GM19397 (cell line): ENCODE measurements around the gene RAB11FIP4.
"Not testable (repeated sequence)": the region's sequence is repeated elsewhere in the genome, so short reads cannot be mapped to it uniquely, and the experiment has no call there.

Experiments used
- ATAC-seq: cut with Tn5 transposase; IDR thresholded peaks from one replicate; pipeline ENCODE4 v1.9.1; 2021; ENCODE audit warnings: mild to moderate bottlenecking, moderate library complexity; ENCODE audit not compliant: unreplicated experiment

The RAB11FIP4 gene

GRCh38 chr17:31431852-31432658, 40.6 kb downstream of the RAB11FIP4 start:
- no peak for ATAC-seq

DNA sequence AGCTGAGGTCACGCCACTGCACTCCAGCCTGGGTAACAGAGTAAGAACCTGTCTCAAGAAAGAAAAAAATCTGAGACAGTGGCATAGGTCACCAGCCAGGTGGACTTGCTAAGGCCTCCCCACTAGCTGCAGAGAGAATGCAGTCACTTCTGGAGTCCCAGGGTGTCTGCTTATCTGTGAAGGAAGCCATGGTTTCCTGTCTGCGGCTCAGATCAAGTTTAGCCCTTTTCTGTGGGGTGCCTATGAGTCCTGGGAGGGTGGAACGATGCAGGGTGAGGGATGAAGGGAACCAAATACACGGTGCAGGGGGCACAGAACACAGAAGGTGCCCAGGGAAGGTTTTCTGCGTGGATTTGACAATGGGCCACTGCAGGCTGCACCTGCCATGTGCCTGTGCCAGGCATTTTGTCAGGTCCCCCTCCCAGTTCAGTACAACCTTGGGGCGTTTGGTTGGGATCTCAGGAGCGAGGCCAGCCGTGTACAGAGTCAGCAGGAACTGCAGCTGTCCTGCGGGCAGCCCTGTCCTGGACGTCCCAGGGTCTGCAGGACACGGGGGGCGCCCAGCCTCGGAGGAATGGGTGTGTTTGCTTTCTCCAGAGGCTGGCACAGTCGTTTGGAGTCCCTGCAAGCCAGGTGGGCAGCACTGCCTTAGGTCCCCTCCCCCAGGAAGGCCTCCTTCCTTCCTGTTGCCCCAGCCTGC, 41.8 kb downstream of the RAB11FIP4 start:
- no peak for ATAC-seq

- no peak for ATAC-seq
These were observed 42.6 kb downstream of the RAB11FIP4 start for GRCh38 chr17:31433811-31434726.

- no peak for ATAC-seq
These were observed 43.2 kb downstream of the RAB11FIP4 start for GRCh38 chr17:31434727-31435050.

GRCh38 chr17:31435581-31435980, 44.1 kb downstream of the RAB11FIP4 start:
- no peak for ATAC-seq

DNA sequence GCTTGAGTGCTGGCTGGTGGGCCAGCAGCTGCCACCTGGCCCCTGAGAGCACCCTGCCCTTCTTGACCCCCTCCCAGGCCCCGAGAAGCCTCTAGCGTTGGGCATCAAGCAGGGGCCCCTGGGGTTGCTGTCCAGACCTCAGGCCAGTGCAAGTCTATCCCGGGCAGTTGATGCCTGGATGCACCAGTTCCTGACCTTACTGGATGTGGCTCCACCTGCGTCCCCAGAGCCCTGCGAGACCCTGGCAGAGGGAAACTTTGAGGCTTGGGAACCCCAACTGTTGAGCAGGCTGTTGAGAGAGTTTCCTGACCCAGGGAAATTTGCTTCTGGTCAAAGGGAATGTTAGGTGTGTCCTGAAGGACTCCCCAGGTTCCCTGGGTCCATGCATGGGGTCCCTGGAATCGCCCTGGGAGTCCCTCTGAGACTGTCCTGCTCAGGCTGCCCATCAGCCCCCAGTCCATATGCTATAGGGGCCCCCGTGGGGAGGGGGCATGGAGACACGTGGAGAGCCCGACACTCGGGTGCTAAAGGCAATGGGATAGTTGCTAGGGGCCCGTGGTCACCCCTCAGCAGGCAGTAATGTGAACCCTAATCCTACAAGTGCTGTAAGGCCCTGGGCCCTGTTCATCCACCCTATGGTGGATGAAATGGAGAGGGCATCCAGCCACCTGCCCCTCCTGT, 46.4 kb downstream of the RAB11FIP4 start:
- no peak for ATAC-seq

DNA sequence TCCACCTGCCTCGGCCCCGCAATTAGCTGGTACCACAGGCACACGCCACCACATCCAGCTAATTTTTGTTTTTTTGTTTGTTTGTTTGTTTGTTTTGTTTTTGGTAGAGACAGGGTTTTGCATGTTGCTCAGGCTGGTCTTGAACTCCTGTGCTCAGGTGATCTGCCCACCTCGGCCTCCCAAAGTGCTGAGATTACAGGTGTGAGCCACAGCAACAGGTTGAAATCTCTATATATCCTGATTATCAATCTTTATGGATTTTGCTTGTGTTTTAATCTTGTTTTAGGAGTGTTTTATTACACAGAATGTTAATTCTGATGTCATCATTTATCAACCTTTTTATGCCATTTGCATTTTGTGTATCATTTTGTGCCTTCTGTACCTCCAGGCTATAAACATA, 48.2 kb downstream of the RAB11FIP4 start:
- no peak for ATAC-seq

DNA sequence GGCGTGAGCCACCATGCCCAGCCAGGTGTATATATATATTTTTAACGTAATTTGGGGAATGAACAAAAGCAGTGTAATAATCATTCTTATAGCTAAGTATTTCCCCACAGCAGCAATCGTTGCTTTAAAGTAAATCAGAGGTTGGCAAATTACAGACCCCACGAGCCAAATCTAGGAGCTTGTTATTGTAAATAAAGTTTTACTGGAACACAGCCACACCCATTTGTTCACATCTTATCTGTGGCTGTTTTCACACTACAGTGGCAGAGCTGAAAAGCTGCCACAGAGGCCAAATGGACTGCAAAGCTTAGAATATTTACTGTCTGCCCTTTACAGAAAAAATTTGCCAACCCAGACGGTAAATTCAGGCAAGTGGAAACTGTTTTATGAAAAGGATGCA, 50.8 kb downstream of the RAB11FIP4 start:
- ATAC-seq, result no peak

DNA sequence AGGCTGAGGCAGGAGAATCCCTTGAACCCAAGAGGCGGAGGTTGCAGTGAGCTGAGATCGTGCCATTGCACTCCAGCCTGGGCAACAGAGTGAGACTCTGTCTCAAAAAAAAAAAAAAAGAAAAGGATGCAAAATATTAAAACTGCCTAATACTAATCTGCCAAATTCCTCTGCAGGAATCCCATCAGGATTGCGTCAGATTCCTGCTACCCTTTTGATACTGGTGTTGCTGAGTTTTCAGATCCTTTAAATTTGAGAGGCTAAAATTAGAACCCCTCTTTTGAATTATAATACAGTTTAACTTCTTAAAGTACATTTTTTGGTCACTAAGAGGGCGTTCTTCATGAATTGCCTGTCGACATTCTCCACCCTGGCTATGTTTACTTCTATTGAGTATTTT, 51.4 kb downstream of the RAB11FIP4 start:
- ATAC-seq, result not testable (repeated sequence)

GRCh38 chr17:31443386-31443785, 51.9 kb downstream of the RAB11FIP4 start:
- no peak for ATAC-seq

DNA sequence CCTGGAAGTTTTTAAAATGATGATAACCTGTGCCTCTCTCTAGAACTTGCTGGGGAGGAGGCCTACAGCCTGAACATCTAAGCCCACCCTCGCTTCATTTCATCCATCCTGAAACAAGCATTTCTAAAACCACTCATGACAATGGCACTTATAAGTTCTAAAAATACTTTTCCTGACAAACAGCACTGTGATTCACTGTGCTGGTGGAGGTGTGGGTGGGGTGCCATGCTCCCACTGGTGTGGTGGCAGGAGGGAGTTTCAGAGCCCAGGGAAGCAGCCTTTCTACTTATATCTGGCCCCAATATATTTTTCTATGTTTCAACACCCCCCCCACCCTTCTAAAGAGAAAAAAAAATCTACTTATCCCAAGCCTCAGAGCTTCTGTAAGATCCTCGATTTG, 52.6 kb downstream of the RAB11FIP4 start:
- ATAC-seq, result no peak

- no peak for ATAC-seq
These were observed 54.9 kb downstream of the RAB11FIP4 start for GRCh38 chr17:31446195-31446967.

DNA sequence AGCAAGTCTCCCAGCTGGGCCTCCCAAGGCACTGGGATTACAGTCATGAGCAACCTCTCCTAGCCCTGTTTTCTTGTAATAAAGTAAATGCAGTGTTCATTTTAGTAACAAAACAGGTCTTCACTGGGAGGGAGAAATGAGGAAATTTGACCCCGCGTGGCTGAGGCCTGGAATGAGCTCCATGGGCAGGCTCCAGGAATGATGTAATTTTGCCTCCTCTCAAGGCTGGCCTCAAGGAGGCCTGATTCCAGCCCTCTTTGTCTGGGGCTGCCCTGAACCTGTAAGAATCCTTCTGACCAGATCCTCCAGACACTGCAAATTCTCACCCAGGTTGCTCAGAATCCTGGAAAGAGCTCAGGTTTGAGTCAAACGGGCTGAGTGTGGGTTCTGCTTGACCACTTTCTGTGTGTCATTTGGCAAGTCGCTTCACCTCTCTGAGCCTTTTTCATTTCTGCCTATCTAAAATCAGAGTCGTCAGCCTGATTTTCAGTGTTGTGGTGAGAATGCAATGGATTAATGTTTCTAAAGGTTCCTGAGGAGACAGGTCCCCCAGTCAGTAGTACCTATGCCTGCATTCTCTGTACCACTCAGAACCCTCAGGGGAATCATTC, 57.1 kb downstream of the RAB11FIP4 start:
- ATAC-seq, result no peak

DNA sequence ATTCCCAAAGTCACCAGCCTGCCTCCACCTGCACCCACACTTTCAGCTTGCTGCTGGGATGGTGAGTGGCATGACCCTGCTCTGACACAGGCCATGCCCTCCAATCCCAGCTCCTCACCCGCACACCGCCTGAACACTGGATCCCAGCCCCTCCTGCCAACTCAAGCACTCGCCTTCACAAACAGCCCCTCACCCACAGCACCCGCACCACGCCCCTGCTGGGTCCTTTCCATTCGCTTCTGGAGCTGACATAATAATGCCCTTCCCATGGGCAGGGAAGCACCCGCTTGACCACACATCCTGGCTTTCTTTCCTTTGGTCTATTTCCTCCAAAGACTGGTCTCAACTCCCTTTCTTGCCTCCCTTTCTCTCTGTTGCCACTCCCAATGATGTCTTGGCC, 57.6 kb downstream of the RAB11FIP4 start:
- no peak for ATAC-seq

GRCh38 chr17:31449746-31450145, 58.3 kb downstream of the RAB11FIP4 start:
- ATAC-seq, result no peak

DNA sequence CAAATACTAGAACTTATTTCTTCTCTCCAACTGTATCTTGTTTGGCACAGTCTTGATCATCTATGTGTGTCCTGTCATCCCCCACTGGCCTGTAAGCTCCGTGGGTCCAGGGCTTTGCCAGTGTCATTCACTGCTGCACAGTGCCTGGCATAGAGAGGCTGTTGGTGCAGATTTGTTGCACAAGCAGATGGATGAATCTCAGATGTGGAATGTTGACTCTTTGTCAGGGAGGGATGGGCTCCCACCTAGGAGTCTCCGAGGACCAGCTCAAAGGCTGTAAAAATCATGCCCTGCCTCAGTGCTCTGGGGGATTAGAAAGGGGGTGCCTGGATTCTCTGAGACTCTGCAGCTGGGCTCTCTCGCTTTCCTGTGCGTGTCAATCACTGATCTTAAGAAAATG, 60.6 kb downstream of the RAB11FIP4 start:
- ATAC-seq, result no peak

- no peak for ATAC-seq
These were observed 61.2 kb downstream of the RAB11FIP4 start for GRCh38 chr17:31452561-31453110.

GRCh38 chr17:31453896-31454295, 62.4 kb downstream of the RAB11FIP4 start:
- ATAC-seq, result no peak

DNA sequence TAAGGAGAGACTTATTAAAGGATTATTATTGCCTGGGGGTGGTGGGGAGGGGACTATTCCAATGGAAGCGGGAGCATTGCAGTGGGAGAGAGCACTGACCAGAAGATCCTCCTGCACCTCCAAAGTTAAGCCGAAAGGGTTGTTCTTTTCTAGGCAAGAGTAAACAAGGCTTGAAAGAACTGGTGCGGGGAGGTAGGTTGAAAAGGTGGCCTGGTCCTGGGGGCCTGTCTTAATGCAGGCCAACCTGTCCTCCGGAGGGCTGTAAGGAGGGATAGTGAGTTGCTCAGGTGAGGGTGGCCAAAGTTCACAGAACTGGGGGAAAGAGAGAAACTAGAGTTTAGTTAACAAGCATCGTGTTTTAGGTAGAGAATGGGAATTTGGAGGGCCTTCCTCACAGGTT, 65.3 kb downstream of the RAB11FIP4 start:
- ATAC-seq, result no peak
